ENCODE data around the gene SSH2. TPM values are rescaled to one million over a fixed set of nuclear protein-coding genes. Genes with fewer than 3 reads are reported as not detected.

Gene SSH2
- total and polyA plus RNA-seq, 9 donors, result 4.2 to 13.0 (median 11.8) TPM

- TF ChIP-seq POLR2A (IDR thresholded peaks at IDR 0.05), result no peak
- no peak for TF ChIP-seq EP300 (IDR thresholded peaks at IDR 0.05)
- no peak for TF ChIP-seq CTCF (IDR thresholded peaks at IDR 0.05)
- intact Hi-C loops (cut with DNase I), result no loop called here
- 58 to 82% (median 74%) methylated on average over 2 of the region's 2 CpGs for WGBS, 3 donors
- Histone ChIP-seq H3K9me3 (no peaks in the 10 kb centered on the region), H3K27ac (no peak overlapping the region), H3K36me3 (no peaks in the 10 kb centered on the region), H3K27me3 (no peaks in the 10 kb centered on the region), H3K4me3 (no peak overlapping the region), H3K4me1 (ENCODE audit: insufficient read depth) (no peaks in the 10 kb centered on the region)
- no peak for DNase-seq
Measured at GRCh38 chr17:29758255-29758654, 171.8 kb downstream of the SSH2 start.

- Histone ChIP-seq H3K9me3 (no peaks in the 10 kb centered on the region), H3K27ac (no peak overlapping the region), H3K27me3 (no peaks in the 10 kb centered on the region), H3K4me3 (no peak overlapping the region), H3K36me3 (no peaks in the 10 kb centered on the region), H3K4me1 (ENCODE audit: insufficient read depth) (no peaks in the 10 kb centered on the region)
- WGBS, 3 donors, result 85 to 91% (median 87%) methylated on average over 4 of the region's 4 CpGs
- TF ChIP-seq EP300 (IDR thresholded peaks at IDR 0.05), result no peak
- TF ChIP-seq CTCF (IDR thresholded peaks at IDR 0.05), result no peak
- TF ChIP-seq POLR2A (IDR thresholded peaks at IDR 0.05), result no peak
- DNase-seq, result no peak
- intact Hi-C loops (cut with DNase I), result no loop called here
Measured at GRCh38 chr17:29757788-29758187, 172.2 kb downstream of the SSH2 start.

- 86 to 94% (median 90%) methylated on average over 2 of the region's 2 CpGs for WGBS, 3 donors
- H3K36me3 ChIP-seq, result no peaks in the 10 kb centered on the region
- H3K4me1 ChIP-seq (ENCODE audit: insufficient read depth), result no peaks in the 10 kb centered on the region
- H3K4me3 ChIP-seq, result no peak overlapping the region
- intact Hi-C loops (cut with DNase I), result no loop called here
- DNase-seq, result no peak
- TF ChIP-seq EP300 (IDR thresholded peaks at IDR 0.05) (no peak), POLR2A (IDR thresholded peaks at IDR 0.05) (no peak), CTCF (IDR thresholded peaks at IDR 0.05) (no peak)
- no peak overlapping the region for H3K27ac ChIP-seq
- H3K27me3 ChIP-seq, result no peaks in the 10 kb centered on the region
- no peaks in the 10 kb centered on the region for H3K9me3 ChIP-seq
Measured at GRCh38 chr17:29753845-29754439, 176.1 kb downstream of the SSH2 start.

GRCh38 chr17:29749045-29749825 lies 180.8 kb downstream of the SSH2 start:
- no peak for TF ChIP-seq EP300 (IDR thresholded peaks at IDR 0.05)
- intact Hi-C loops (cut with DNase I), result no loop called here
- H3K36me3 ChIP-seq, result no peaks in the 10 kb centered on the region

GRCh38 chr17:29748400-29748799 lies 181.6 kb downstream of the SSH2 start:
- H3K36me3 ChIP-seq, result no peaks in the 10 kb centered on the region
- TF ChIP-seq CTCF (IDR thresholded peaks at IDR 0.05) (no peak), EP300 (IDR thresholded peaks at IDR 0.05) (no peak), POLR2A (IDR thresholded peaks at IDR 0.05) (no peak)
- intact Hi-C loops (cut with DNase I), result no loop called here

More at GRCh38 chr17:29749045-29749825, 180.8 kb downstream of the SSH2 start:
- Histone ChIP-seq H3K27ac (no peak overlapping the region), H3K27me3 (no peaks in the 10 kb centered on the region), H3K4me3 (no peak overlapping the region), H3K9me3 (no peaks in the 10 kb centered on the region), H3K4me1 (ENCODE audit: insufficient read depth) (no peaks in the 10 kb centered on the region)
- no peak for DNase-seq
- WGBS, 3 donors, result 95 to 98% (median 98%) methylated on average over 5 of the region's 5 CpGs

More at GRCh38 chr17:29748400-29748799, 181.6 kb downstream of the SSH2 start:
- Histone ChIP-seq H3K9me3 (no peaks in the 10 kb centered on the region), H3K4me1 (ENCODE audit: insufficient read depth) (no peaks in the 10 kb centered on the region), H3K4me3 (no peak overlapping the region), H3K27ac (no peak overlapping the region), H3K27me3 (no peaks in the 10 kb centered on the region)
- WGBS, 3 donors, result 93 to 100% (median 96%) methylated on average over 1 of the region's 1 CpG
- DNase-seq, result no peak

Measured in ovary (tissue), 9 donors.